Mesendoderm (in vitro differentiated cells): ENCODE measurements around the gene BOD1L2.

Source experiments
- DNase-seq: peaks from one replicate; pipeline ENCODE4 v3.0.0; 2013
- H2AK5ac ChIP-seq: 2 replicates; pipeline ENCODE4 v1.6.1; 2013; ENCODE audit warnings: low read length, inconsistent platforms
- H2BK120ac ChIP-seq: 2 replicates; pipeline ENCODE4 v1.6.1; 2013; ENCODE audit warnings: low read depth, mild to moderate bottlenecking, low read length, moderate library complexity, mixed read lengths
- H2BK15ac ChIP-seq: replicated peaks from 2 replicates; pipeline ENCODE4 v1.6.1; 2013; ENCODE audit warnings: low read depth, mild to moderate bottlenecking, moderate library complexity
- H2BK5ac ChIP-seq: 2 replicates; pipeline ENCODE4 v1.6.1; 2013; ENCODE audit warnings: low read length, inconsistent platforms
- H3K18ac ChIP-seq: 2 replicates; pipeline ENCODE4 v1.6.1; 2013; ENCODE audit warnings: mild to moderate bottlenecking, low read length, mixed read lengths
- H3K23ac ChIP-seq: one replicate; pipeline ENCODE4 v1.6.1; 2013; ENCODE audit warnings: low read length
- H3K27ac ChIP-seq: 2 replicates; pipeline ENCODE4 v1.5.1; 2013; ENCODE audit warnings: low read depth, mild to moderate bottlenecking, inconsistent platforms, low read length, moderate library complexity
- H3K27me3 ChIP-seq: 2 replicates; pipeline ENCODE4 v1.6.1; 2013; ENCODE audit warnings: low read length, control low read depth, mild to moderate bottlenecking, inconsistent platforms; ENCODE audit not compliant: insufficient read depth, poor library complexity
- H3K36me3 ChIP-seq: 2 replicates; pipeline ENCODE4 v1.6.1; 2013; ENCODE audit warnings: low read length, inconsistent platforms; ENCODE audit not compliant: control insufficient read depth, insufficient read depth
- H3K4ac ChIP-seq: one replicate; pipeline ENCODE4 v1.6.1; 2013; ENCODE audit warnings: low read depth, mild to moderate bottlenecking, low read length, moderate library complexity
- H3K4me1 ChIP-seq: 2 replicates; pipeline ENCODE4 v1.6.1; 2013; ENCODE audit warnings: low read depth, low read length, inconsistent platforms; ENCODE audit not compliant: control insufficient read depth
- H3K4me2 ChIP-seq: 2 replicates; pipeline ENCODE4 v1.6.1; 2013; ENCODE audit warnings: low read length
- H3K4me3 ChIP-seq: 2 replicates; pipeline ENCODE4 v1.5.1; 2013; ENCODE audit warnings: mild to moderate bottlenecking, low read length
- H3K56ac ChIP-seq: one replicate; pipeline ENCODE4 v1.6.1; 2013; ENCODE audit warnings: low read length
- H3K79me1 ChIP-seq: 2 replicates; pipeline ENCODE4 v1.6.1; 2013; ENCODE audit warnings: low read length, inconsistent platforms
- H3K79me2 ChIP-seq: 2 replicates; pipeline ENCODE4 v1.6.1; 2013; ENCODE audit warnings: mild to moderate bottlenecking, low read length; ENCODE audit not compliant: control insufficient read depth, insufficient read depth
- H3K9ac ChIP-seq: 2 replicates; pipeline ENCODE4 v1.6.1; 2013; ENCODE audit warnings: low read length, inconsistent platforms
- H4K5ac ChIP-seq: one replicate; pipeline ENCODE4 v1.6.1; 2013; ENCODE audit warnings: low read length
- H4K8ac ChIP-seq: one replicate; pipeline ENCODE4 v1.6.1; 2013; ENCODE audit warnings: low read depth, mild to moderate bottlenecking, control low read depth, low read length, moderate library complexity
- WGBS: extraction: QIAGEN DNeasy Blood & Tissue Kit; methylation state at CpG from one replicate; pipeline ENCODE4 v1.1.7; 2013; ENCODE audit warnings: low lambda C conversion rate, missing lambda C conversion rate; ENCODE audit not compliant: insufficient coverage; ENCODE audit errors: extremely low coverage; 5-methylcytosine and 5-hydroxymethylcytosine counted together

BOD1L2 gene

GRCh38 chr18:57198073-57198472 is 51.2 kb downstream of the BOD1L2 start:
- Histone ChIP-seq H3K36me3 (no peaks in the 10 kb centered on the region), H4K8ac (no peak overlapping the region), H3K18ac (no peak overlapping the region), H3K4me2 (no peak overlapping the region), H3K4ac (no peak overlapping the region), H3K56ac (no peak overlapping the region), H3K27me3 (no peaks in the 10 kb centered on the region), H3K4me3 (no peak overlapping the region), H3K79me1 (no peaks in the 10 kb centered on the region), H3K23ac (no peak overlapping the region), H3K27ac (no peak overlapping the region), H3K9ac (no peak overlapping the region), H3K79me2 (no peaks in the 10 kb centered on the region), H2BK120ac (no peak overlapping the region), H3K4me1 (no peaks in the 10 kb centered on the region), H2BK5ac (no peak overlapping the region), H2BK15ac (no peak overlapping the region), H2AK5ac (no peak overlapping the region), H4K5ac (no peak overlapping the region)
- DNase-seq: no peak
- no CpG with 5 or more reads among the region's 1 CpG for WGBS
